B cell (primary cell): Measurements from ENCODE around the gene RAB2B. TPM values are rescaled to one million over a fixed set of nuclear protein-coding genes. Genes with fewer than 3 reads are reported as not detected.

Source experiments
- ATAC-seq: fragments of 200-7000 bp; cut with Tn5 transposase; one replicate; pipeline ENCODE4 v1.10.0; 2021; ENCODE audit warnings: low read depth, mild to moderate bottlenecking, moderate number of reproducible peaks, moderate library complexity
- CTCF ChIA-PET: fragments of 350-600 bp; sonication (Branson Sonifier 250); formaldehyde crosslinking; loops from one replicate; lab custom pipeline; 2021; ENCODE audit warnings: antibody characterized with exemption, inconsistent platforms; lab: Charles Lee
- POLR2A ChIA-PET: fragments of 350-600 bp; sonication (Branson Sonifier 250); formaldehyde crosslinking; loops from one replicate; lab custom pipeline; 2021; ENCODE audit warnings: antibody characterized with exemption; lab: Charles Lee
- DNase-seq: peaks from one replicate; pipeline ENCODE4 v3.0.0; 2013
- H2AFZ ChIP-seq: 2 replicates; pipeline ENCODE4 v1.6.1; 2012; ENCODE audit warnings: mild to moderate bottlenecking, low read depth, low read length; ENCODE audit not compliant: insufficient read depth, poor library complexity, severe bottlenecking
- H3K27ac ChIP-seq, 2 donors: 1 replicate in 1 of 2; 2 replicates in 1 of 2; pipeline ENCODE4 v1.5.1; 2012 to 2013; ENCODE audit warnings: low read length in 2 of 2, mild to moderate bottlenecking in 2 of 2, moderate library complexity in 1 of 2
- H3K27me3 ChIP-seq, 4 experiments: fragments of 200-600 bp in 1 of 4; sonication (generic) in 1 of 4; replicated peaks in 1 of 4; 1 replicate in 2 of 4; 2 replicates in 2 of 4; pipeline versions ENCODE4 v1.6.1 to v1.7.0; 2013 to 2016; ENCODE audit warnings: low read length in 3 of 4, mild to moderate bottlenecking in 2 of 4, mixed read lengths in 1 of 4, moderate library complexity in 1 of 4; ENCODE audit not compliant: insufficient read depth in 4 of 4, control insufficient read depth in 3 of 4; ENCODE audit errors: control extremely low read depth in 1 of 4
- H3K36me3 ChIP-seq, 2 experiments: replicated peaks in 1 of 2; 1 replicate in 1 of 2; 2 replicates in 1 of 2; pipeline versions ENCODE4 v1.6.1 to v1.7.1; 2013; ENCODE audit warnings: low read length in 1 of 2; ENCODE audit not compliant: insufficient read depth in 2 of 2, control insufficient read depth in 1 of 2; ENCODE audit errors: control extremely low read depth in 1 of 2, extremely low read depth in 1 of 2
- H3K4me1 ChIP-seq, 2 donors: fragments of 200-600 bp in 1 of 2; sonication (generic) in 1 of 2; 1 replicate in 1 of 2; 2 replicates in 1 of 2; pipeline versions ENCODE4 v1.5.1 to v1.6.1; 2013 to 2017; ENCODE audit warnings: low read length in 2 of 2; ENCODE audit not compliant: control insufficient read depth in 2 of 2, insufficient read depth in 2 of 2
- H3K4me2 ChIP-seq: replicated peaks from 2 replicates; pipeline ENCODE3; 2012; ENCODE audit warnings: mild to moderate bottlenecking, low read depth, low read length; ENCODE audit not compliant: poor library complexity, severe bottlenecking
- H3K4me3 ChIP-seq, 5 experiments: fragments of 200-600 bp in 1 of 5; sonication (generic) in 1 of 5; 1 replicate in 3 of 5; 2 replicates in 2 of 5; pipeline versions ENCODE4 v1.5.1 to v1.7.0; 2011 to 2016; ENCODE audit warnings: low read length in 4 of 5, mild to moderate bottlenecking in 4 of 5, low read depth in 2 of 5, control low read depth in 1 of 5, moderate library complexity in 1 of 5; ENCODE audit not compliant: insufficient read depth in 1 of 5; ENCODE audit errors: control extremely low read depth in 1 of 5, extremely low read depth in 1 of 5
- H3K79me2 ChIP-seq: fragments of 200-600 bp; sonication (generic); one replicate; pipeline ENCODE4 v1.6.0; 2016; ENCODE audit warnings: low read length; ENCODE audit not compliant: control insufficient read depth, insufficient read depth
- H3K9ac ChIP-seq: fragments of 200-600 bp; sonication (generic); 2 replicates; pipeline ENCODE4 v1.6.1; 2017; ENCODE audit warnings: mild to moderate bottlenecking, low read length, moderate library complexity
- H3K9me3 ChIP-seq, 3 donors: one replicate each; pipeline versions ENCODE4 v1.6.1 to v1.7.1; 2013; ENCODE audit warnings: low read length in 2 of 3; ENCODE audit not compliant: control insufficient read depth in 2 of 3, insufficient read depth in 1 of 3; ENCODE audit errors: control extremely low read depth in 1 of 3
- H4K20me1 ChIP-seq: 2 replicates; pipeline ENCODE4 v1.6.0; 2012; ENCODE audit warnings: mild to moderate bottlenecking, low read length; ENCODE audit not compliant: insufficient read depth, control insufficient read depth, poor library complexity, severe bottlenecking
- H3K27ac Mint-ChIP-seq: one replicate; pipeline ENCODE4 v1.8.0; 2021; ENCODE audit warnings: mixed read lengths
- H3K27me3 Mint-ChIP-seq: one replicate; pipeline ENCODE4 v1.8.0; 2021; ENCODE audit warnings: mixed read lengths
- H3K4me1 Mint-ChIP-seq: one replicate; pipeline ENCODE4 v1.8.0; 2021; ENCODE audit warnings: mixed read lengths
- H3K4me3 Mint-ChIP-seq: one replicate; pipeline ENCODE4 v1.8.0; 2021; ENCODE audit warnings: mixed read lengths
- H3K9me3 Mint-ChIP-seq: one replicate; pipeline ENCODE4 v1.8.0; 2022; ENCODE audit warnings: mixed read lengths; ENCODE audit not compliant: insufficient read depth
- EZH2 ChIP-seq: IDR thresholded peaks from 2 replicates; pipeline ENCODE4 v1.6.1; 2012; ENCODE audit warnings: borderline replicate concordance, low read depth, mild to moderate bottlenecking, moderate library complexity, low read length; ENCODE audit not compliant: insufficient read depth, poor library complexity, severe bottlenecking
- WGBS: methylation state at CpG from one replicate; pipeline ENCODE4 v1.1.5; 2013; ENCODE audit warnings: missing lambda C conversion rate; ENCODE audit not compliant: insufficient coverage; 5-methylcytosine and 5-hydroxymethylcytosine counted together
- intact Hi-C: fragments of 100-400 bp; cut with micrococcal nuclease; formaldehyde crosslinking; loops from one replicate; pipeline ENCODE4 v1.10.0; 2022
- polyA plus RNA-seq: library from polyadenylated mRNA; depleted of rRNA; stranded (reverse); fragments of >200 nt; gene quantifications from 2 replicates; pipeline ENCODE4 v1.2.3, GENCODE V29; 2012
- total RNA-seq, 2 donors: library from RNA; stranded (reverse); fragments of 120-200 nt in 1 of 2; gene quantifications; 1 replicate in 1 of 2; 2 replicates in 1 of 2; pipeline versions ENCODE4 v1.2.3 to v1.2.4, GENCODE V29; 2013 to 2022
- TF ChIP-seq, protein P1 (sequence below): fragments of 200-600 bp; IDR thresholded peaks from one replicate; pipeline ENCODE4 v1.8.0; 2022; ENCODE audit warnings: antibody characterized with exemption, mild to moderate bottlenecking

RAB2B gene
- total and polyA plus RNA-seq, 2 donors (not counting 1 experiment from before 2014, with no cell fraction given), result 13.3 to 46.5 TPM

DNA sequence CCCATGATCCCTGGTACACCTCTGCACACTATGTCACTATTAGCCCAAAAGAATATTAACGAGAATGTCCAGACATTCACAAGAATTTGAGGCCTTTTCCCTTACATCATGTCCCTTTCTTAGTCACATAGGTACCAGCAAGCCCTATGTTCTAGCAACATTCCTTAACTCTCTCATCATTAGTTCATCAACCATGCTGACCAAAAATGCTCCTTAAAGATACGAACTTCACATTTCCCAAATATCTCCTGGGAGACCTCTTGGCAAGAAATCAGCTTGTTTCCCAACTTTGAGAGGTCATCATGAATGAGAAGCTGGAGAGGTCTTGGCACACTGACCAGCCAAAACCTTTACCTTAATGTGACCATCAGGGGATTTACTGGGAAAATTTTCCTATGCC lies 44.7 kb upstream of the RAB2B start:
- no peaks in the 10 kb centered on the region for H4K20me1 ChIP-seq
- peaks cover under 1 to 3% of the 10 kb centered on the region in 2 donors for H3K4me1 ChIP-seq
- WGBS, result 100% methylated on average over 1 of the region's 2 CpGs
- Mint-ChIP-seq H3K4me1 (peaks cover 3% of the 10 kb centered on the region), H3K9me3 (no peaks in the 10 kb centered on the region), H3K27ac (no peak overlapping the region), H3K27me3 (peaks cover 32% of the 10 kb centered on the region), H3K4me3 (no peak overlapping the region)
- POLR2A ChIA-PET, result no interaction called here
- H3K9ac ChIP-seq, result no peak overlapping the region
- no peak overlapping the region for H3K4me2 ChIP-seq
- DNase-seq, result no peak
- H2AFZ ChIP-seq, result no peak overlapping the region
- H3K36me3 ChIP-seq, result no peaks in the 10 kb centered on the region
- CTCF ChIA-PET, result no interaction called here
- no peaks in the 10 kb centered on the region for H3K9me3 ChIP-seq
- peaks cover 0 to 4% (median 2%) of the 10 kb centered on the region in 4 experiments for H3K27me3 ChIP-seq
- no peak for ATAC-seq
- intact Hi-C loops, result no loop called here
- no peaks in the 10 kb centered on the region for H3K79me2 ChIP-seq
- TF ChIP-seq, protein P1, sequence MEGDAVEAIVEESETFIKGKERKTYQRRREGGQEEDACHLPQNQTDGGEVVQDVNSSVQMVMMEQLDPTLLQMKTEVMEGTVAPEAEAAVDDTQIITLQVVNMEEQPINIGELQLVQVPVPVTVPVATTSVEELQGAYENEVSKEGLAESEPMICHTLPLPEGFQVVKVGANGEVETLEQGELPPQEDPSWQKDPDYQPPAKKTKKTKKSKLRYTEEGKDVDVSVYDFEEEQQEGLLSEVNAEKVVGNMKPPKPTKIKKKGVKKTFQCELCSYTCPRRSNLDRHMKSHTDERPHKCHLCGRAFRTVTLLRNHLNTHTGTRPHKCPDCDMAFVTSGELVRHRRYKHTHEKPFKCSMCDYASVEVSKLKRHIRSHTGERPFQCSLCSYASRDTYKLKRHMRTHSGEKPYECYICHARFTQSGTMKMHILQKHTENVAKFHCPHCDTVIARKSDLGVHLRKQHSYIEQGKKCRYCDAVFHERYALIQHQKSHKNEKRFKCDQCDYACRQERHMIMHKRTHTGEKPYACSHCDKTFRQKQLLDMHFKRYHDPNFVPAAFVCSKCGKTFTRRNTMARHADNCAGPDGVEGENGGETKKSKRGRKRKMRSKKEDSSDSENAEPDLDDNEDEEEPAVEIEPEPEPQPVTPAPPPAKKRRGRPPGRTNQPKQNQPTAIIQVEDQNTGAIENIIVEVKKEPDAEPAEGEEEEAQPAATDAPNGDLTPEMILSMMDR, result no peak
- no peak for TF ChIP-seq EZH2
- H3K27ac ChIP-seq, result no peak overlapping the region
- H3K4me3 ChIP-seq, result no peak overlapping the region

DNA sequence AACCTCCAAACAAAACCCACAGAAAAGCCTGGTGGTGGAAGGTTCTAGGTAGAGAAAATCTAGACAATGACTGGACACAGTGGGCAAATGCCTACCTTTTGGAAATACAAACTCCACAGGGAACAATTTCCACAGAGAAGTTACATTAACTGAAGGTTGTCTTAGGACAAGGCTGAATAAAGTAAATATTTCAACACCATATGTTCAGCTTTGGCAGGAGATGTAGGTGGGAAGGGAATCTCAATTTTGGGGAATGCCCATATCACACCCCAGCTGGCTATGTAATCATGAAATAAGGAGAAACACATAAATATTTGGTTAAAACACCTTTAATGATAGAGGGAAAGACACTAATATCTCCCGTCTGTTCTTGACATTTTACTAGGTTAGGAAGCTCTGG lies 44.0 kb upstream of the RAB2B start:
- ChIA-PET CTCF (no interaction called here), POLR2A (no interaction called here)
- no peaks in the 10 kb centered on the region for H3K4me1 ChIP-seq
- no peak overlapping the region for H3K4me3 ChIP-seq
- TF ChIP-seq, protein P1, result no peak
- TF ChIP-seq EZH2, result no peak
- no peak overlapping the region for H3K4me2 ChIP-seq
- intact Hi-C loops, result no loop called here
- WGBS, result no CpG with 5 or more reads among the region's 1 CpG
- peaks cover 0 to 4% (median 2%) of the 10 kb centered on the region in 4 experiments for H3K27me3 ChIP-seq
- no peak overlapping the region for H2AFZ ChIP-seq
- DNase-seq, result no peak
- no peak overlapping the region for H3K27ac ChIP-seq
- Mint-ChIP-seq H3K27ac (no peak overlapping the region), H3K4me3 (no peak overlapping the region), H3K9me3 (no peaks in the 10 kb centered on the region), H3K4me1 (peaks cover 3% of the 10 kb centered on the region), H3K27me3 (peaks cover 37% of the 10 kb centered on the region)
- H4K20me1 ChIP-seq, result no peaks in the 10 kb centered on the region
- H3K9me3 ChIP-seq, result no peaks in the 10 kb centered on the region
- ATAC-seq, result no peak
- no peaks in the 10 kb centered on the region for H3K79me2 ChIP-seq
- H3K36me3 ChIP-seq, result no peaks in the 10 kb centered on the region
- no peak overlapping the region for H3K9ac ChIP-seq
